GM19438 (cell line): Measurements from ENCODE around the gene TENM3.

ENCODE experiments used
- ATAC-seq: cut with Tn5 transposase; IDR thresholded peaks from one replicate; pipeline ENCODE4 v1.9.1; 2021; ENCODE audit warnings: low read depth; ENCODE audit not compliant: unreplicated experiment

The TENM3 gene

DNA sequence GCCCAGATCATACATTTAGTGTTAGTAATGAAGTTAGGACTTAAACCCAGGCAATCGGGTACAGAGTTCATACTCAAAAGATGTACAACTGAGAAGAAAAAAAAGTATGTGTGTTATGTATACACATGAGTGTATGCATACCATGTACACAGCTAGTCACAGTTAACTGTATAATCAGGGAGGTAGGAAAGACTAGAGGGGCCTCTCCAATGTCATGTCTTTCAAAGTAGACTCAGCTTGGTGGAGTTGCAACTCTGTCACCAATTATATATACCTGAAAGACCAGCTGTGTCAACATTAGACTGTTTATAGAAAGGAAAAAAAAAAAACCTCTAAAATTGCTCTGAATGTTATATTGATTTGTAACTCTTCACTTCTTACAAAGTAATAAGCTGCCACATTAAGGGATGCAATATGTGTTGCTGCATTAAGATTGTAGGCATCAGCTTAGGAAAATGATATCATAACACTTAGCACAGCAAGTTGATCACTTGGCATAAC lies 506.5 kb downstream of the TENM3 start:
- no peak for ATAC-seq

DNA sequence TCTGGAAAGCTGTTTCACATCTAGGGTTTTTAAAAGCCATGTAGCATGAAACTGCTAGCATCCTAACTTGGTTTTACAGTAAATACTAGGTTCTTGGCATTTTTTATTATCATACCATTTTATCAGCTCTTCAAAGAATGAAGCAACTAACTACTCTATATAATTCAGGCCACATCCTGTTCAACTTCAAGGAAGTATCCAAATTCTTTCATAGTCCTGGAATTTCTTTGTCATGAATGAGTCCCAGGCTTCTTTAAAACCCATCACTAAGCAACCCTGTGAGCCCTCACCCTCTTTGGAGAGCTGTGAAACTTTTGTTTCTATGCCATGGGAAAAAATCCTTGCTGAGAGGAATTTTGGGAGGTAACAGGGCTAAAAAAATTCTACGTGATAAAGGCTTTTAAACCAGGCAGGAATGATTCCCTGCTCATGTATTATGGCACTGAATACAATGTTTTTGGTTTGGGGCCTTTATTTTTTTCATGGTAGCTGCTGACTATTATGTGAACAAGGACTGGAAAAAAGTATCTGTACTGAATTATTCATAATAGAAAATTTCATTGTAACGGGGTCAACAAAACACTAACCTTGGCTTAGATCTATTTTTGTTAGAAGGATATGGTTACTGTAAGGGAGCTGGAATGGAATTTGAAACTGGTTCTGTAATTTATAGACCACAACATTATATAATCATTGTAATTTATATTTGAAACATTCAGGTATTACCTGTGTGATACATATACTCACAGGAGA lies 509.1 kb downstream of the TENM3 start:
- ATAC-seq, result no peak

DNA sequence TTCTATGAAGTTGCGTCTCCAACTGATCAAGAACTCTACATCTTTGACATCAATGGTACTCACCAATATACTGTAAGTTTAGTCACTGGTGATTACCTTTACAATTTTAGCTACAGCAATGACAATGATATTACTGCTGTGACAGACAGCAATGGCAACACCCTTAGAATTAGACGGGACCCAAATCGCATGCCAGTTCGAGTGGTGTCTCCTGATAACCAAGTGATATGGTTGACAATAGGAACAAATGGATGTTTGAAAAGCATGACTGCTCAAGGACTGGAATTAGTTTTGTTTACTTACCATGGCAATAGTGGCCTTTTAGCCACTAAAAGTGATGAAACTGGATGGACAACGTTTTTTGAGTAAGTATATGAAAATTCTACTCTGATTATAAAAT lies 511.7 kb downstream of the TENM3 start:
- ATAC-seq, result no peak

DNA sequence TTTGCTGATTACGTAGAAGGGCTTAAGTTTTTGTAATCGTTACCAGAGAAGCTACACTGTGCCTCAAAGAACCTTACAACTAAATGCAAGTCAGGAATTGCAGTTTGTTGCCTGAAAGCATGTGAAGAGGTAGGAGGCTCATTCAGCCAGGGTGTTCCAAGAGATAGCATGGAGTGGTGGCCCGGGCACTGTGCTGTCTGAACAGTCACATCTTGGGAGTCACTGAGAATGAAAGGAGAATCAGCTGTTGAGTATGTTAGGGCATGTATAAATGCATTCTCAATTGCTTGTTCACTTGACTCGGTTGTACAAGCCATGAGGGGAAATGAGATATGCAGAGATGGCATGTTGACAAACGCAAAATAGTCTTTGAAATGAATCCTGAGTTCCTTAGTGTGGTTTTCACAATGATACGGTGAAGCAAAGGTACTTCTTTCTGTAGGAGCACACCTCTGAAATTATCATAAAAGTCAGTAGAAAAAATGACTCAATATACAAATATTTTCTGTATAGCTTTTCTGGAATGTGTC lies 513.0 kb downstream of the TENM3 start:
- no peak for ATAC-seq

DNA sequence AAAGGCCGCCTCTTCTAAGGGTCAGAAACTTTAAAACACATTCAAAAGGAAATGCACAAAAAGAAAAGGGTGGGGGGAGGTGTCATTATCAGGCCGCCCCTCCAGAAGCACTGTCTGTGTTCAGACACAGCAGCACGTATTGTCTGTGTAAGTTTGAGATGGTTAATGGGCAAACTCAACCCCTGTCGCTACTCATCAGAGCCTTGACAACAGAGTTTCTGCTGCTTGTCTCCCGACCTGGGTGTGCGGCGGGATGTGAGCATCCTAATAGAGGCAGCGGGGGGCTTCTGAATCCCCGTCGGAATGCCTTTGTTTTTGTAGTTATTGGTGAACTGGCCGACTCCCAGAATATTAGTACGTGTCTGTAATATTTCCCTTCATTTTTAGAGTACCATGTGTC lies 515.1 kb downstream of the TENM3 start:
- no peak for ATAC-seq

DNA sequence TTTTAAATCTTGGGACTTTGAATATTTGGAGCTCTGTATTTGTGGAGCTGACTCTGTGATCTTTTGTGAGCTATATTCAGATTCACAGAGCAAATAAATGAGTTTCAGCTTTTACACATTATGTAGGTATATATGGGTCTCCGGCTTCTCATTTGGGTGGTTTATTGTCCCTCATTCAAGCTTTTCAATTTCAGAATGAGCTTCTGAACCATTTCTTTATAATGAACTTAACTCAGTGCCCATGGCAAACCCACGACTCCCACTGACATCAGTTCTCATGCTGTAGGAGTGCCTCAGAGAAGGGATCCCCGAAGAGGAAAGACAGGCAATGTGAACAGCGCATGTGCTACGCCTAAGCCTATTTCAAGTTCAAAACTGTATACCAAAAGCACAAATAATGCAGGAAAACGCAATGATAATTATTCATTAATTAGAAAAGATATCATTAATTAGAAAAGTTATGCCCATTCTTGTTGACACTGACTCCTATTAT lies 517.4 kb downstream of the TENM3 start:
- no peak for ATAC-seq

DNA sequence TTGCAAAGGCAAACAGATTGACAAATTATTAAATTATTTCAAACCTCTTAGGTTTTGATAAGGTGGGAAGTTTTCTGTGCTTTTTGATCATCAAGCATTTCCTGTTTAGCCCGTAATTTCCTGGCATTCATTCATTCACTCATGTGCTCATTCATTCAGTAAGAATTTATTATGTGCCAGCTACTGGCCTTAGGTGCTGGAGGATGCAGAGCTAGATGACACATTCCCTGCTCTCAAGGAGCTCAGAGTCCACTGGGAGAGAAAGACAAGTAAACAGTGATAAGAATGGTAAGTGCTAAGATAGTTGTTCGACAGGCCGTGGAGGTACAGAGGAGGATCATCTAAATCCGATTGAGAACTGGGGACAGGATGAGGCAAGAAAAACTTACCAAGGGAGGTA lies 520.9 kb downstream of the TENM3 start:
- ATAC-seq, result no peak

DNA sequence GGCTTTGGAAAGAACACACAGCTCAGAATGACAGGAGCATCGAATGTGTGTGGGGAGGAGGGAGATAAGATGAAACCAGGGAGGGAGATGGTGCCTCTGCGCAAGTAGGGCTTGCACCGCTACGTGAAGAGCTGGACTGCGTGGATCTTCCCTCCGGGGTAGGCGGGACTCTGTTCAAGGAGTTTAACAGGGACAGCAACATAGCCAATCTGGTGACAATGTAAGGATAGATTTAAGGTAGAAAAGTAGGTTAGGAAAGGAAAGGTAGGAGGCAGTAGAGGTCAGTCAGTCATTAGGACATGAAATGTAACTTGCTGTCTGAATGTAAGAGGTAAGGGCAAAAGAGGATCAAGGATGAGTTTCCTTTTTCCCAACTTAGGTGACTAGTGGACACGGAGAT lies 521.4 kb downstream of the TENM3 start:
- ATAC-seq, result no peak

DNA sequence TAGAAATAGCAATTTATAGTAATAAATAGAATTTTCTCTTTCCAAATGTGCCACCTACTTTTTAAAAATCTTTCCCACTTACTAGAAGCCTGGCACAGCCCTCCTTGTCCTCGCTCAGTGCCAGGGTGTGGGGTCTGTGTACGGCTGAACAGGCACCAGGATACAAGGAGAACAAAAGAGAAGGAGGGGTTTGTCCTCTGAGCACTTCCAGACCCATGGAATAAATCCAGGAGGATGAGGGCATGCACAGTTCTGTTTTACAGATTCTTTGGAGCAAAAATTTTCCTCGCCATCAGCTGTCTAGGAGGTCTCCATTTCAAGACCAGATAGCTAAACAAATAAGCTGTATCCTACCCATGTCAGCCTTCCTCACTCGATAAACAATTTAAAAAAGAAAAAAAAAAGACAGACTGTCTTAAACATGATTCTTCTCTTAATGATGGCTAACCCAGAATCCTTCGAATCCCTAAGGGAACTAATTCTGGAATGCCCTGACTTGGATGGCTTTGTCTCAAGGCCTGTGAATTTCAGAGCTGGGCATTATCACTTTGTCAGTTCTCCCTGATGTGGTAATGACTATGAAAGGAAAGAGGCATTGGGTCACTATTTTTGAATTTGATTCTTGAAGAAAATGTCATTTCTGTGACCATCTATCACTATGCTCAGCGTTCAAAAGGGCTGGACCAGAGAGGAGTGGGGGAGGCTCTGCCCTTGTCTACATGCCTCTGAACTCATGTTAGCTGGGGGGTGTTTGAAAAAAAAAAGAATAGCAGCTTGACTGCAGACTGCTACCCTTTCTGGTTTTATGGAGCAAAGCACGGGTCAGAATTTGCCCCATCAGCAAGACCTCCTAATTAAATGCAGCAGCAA lies 523.0 kb downstream of the TENM3 start:
- ATAC-seq, result no peak

DNA sequence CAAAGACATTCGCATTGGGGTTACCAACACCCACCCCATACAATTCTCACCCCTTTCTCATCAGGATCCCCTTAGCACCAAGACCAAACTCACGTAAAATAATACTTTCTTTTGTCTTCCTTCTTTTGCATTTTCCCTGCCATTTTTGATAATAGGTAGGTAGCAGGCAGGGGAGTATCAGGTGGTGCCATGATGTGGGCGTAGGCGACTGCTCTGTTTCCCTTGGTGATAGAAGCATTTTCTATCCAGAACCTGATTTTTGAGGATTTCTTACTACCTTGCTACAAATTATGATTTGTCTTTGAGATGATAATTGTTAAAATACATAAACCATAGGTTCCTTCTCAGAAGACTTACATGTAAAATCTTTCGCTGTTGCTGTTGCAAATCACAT lies 523.7 kb downstream of the TENM3 start:
- ATAC-seq, result no peak

DNA sequence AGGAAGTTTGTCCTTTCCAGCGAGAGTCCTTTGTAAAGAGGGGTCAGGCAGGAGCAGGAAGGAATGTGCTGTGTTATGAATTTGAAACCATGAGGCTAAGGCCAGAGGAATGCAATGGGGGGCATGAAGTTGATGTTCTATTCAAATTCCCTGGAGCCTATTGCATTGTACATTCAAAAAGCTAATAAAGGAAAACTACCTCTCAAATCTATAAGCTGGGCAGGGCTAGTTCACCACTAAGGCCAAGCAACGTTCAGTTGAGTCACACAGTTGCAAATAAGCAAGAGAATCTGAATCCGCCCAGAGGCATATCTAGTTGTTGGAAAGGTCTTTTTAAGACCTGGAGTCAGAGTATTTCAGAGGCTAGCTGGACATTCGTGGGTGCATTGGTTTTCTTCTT lies 525.6 kb downstream of the TENM3 start:
- no peak for ATAC-seq

DNA sequence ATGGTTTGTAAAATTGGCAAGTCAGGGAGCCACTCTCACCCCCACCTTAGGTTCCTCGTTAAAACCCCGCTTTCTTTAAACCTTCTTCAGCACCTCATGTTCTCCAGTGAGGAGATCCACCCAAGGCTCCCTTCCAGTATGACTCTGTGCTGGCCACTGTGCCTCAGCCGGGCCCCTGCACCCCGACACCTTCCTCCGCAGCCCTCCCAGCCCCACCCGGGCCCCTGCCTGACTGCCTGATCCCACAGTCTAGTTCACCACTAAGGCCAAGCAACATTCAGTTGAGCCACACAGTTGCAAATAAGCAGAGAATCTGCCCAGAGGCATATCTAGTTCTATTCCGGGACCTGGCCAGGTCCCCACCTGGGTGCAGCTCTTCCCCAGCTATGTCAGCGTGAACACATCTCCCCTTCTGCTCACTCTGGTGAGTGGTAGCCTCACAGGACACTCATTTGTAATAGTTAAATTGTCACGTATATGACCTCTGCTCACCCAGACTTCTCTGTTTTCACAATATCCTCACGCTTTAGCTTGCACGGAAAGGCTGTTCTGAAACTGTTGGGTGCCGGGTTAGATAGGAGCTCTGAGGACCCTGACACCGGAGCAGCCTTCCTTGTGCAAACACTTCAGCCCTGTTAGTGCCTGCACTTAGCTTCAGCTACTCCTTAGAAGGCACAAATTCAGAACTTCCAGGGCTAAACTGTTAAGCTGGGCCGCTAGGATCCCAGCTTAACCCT lies 527.2 kb downstream of the TENM3 start:
- ATAC-seq, result no peak

DNA sequence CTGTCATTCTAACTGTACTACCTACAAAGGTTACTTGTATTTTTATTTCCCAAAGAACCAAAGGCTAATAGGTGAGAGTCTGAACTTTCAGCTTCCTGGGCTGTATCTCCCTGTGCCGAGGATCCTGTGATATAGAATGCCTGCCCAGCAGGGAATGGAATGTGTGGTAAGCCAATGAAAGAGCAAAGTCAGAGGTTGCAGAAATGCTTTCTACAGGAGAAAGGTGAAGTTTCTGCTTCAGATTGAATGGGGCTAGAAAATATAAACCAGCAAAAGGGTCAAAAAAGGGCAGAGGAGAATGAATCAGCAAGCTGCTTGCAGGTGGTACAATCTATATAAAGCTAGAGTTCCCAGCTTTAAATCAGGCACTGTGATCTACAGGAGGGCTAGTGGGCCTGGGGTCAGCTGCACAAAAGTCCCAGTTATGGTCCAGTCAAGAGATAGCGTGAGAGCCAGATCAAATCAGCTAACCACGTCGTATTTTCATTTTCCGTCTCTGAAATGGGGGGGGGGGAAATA lies 527.9 kb downstream of the TENM3 start:
- ATAC-seq, result no peak

DNA sequence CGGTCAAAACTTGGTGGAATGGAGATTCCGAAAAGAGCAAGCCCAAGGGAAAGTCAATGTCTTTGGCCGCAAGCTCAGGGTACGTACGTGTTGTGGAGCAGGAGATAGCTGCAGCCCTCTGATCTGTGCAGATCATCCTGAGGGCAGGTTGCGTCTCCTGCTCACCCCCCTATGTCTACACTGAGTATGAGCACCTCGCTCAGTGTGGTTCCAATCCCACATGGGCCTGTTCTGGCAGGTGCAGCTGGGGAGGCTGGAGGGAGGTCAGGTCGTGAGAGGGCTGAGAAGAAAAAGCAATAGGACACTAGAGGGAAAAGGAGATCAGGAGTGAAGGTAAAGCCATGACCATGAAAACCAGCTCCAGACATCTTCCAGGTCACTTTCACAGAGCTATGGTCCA lies 531.9 kb downstream of the TENM3 start:
- ATAC-seq, result no peak

DNA sequence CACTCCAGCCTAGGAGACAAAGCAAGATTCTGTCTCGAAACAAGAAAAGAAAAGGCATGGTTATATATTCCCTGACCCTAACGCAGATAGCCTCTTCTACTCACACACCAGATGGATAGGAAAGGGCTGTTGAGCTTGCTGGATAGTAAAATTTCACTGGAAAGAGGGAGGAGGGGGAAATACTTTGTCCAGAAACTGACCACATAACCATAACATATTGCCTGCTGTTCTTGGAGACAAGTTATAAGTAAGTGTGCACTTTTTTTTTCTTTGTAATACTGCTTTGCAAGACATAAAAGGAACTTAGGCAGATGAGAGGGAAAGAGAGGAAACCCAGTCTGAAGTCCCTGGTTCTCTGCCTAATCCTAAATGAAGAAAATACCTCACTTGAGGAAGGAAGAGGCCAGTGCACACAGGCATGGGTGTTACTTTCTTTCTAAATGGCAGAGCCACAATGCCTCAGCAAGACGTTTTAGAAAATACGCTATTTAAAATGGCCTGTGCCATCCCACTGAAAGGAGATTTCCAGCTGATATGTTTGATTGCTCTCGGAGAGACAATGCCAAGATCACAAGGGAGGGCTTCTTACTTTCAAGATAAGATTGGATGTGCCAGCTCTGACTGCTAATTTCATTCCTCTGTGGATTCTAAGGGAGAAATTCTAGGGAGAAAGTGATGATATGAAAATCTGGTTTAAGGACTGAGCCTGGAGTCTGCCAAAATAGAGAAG lies 533.3 kb downstream of the TENM3 start:
- ATAC-seq, result no peak

DNA sequence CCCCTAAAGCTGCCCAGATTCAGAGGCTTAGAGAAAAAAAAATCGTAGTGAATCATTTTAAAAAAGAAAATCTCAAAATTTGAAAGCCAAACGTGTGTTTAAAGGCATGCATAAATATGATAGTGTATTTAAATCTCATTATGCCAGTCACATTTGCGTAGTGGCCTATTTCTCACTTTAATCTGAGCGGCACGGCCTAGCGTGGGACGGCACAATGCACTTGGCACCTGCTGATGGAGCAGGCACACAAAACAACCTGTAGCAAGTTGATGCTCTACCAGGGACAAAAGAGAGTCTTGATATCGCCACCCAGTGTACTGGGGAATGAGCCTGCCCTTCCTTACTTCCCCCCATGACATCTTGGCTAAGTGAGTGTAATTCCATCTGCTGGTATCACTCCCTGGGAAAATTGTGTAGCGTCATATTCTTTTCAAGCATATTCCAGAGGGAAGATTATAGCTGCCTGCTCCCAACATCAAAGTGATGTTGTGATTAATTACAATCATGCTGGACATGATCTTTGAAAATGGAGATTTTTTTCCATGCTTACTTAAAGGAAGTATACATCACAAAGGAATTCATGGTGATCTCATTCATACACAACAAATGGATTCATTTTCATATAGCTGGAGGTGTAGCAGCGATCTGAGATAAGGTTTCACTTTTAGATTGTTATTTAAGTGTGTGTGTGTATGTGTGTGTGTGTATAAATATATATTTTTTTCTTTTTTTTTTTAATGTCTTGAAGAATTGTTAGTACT lies 535.2 kb downstream of the TENM3 start:
- ATAC-seq, result no peak

DNA sequence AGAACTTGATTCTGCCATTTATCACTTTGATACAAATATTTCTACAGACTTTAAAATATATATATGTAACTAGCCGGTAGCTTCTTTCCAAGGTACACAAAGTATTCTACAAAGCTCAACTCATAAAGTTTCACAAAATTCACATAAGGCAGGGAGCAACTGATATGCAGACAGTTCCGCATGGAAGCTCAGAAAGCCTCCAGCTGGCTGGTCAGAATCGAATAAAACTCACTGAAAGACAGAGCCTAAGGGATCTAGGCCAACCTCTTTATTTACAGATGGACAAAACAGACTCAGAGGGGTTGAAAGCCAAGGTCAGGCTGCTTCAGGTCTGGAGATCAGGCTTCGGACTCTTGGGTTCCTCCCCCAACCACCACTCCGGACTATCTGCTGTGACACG lies 543.8 kb downstream of the TENM3 start:
- ATAC-seq, result no peak

DNA sequence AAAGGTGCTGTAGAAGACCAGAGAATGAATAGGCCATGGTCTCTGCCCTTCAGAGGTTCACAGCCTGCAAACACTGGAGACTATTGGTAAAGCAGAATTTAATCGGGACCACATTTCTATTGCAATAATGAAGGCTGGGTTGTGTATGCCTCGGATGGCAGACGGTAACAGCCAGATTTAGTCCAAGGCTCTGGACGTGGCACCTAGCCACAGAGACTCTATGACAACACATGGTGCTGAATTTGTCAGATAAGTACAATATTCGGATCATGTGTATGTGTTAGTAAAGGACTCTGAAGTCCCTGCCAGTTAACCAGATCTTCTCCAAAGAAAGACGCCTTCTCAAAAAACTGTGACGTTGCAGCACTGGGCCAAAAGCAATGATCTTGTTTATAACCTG lies 545.0 kb downstream of the TENM3 start:
- no peak for ATAC-seq

DNA sequence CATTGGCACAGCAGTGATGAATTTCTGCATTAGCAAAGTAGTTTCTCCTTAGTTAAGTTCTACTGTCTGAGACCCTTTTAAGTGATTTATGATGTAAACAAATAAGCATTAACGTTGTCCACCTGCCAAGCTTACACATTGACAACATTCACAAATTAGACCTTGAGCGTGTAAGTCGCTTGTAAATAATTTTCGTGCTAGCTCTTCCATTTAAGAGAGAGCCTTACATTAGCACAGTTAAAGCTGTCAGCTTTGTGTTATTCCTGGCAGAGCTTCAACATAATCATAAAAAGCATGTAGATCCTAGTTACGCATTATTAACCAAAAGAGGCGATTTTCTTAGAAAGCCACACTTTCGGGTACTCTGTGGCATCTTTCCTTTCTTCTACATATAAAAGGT lies 546.3 kb downstream of the TENM3 start:
- ATAC-seq, result no peak
